ENCODE results near the gene ADPRM.
"Not testable (repeated sequence)": the region's sequence is repeated elsewhere in the genome, so short reads cannot be mapped to it uniquely, and the experiment has no call there.

ADPRM gene, protein sequence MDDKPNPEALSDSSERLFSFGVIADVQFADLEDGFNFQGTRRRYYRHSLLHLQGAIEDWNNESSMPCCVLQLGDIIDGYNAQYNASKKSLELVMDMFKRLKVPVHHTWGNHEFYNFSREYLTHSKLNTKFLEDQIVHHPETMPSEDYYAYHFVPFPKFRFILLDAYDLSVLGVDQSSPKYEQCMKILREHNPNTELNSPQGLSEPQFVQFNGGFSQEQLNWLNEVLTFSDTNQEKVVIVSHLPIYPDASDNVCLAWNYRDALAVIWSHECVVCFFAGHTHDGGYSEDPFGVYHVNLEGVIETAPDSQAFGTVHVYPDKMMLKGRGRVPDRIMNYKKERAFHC

DNA sequence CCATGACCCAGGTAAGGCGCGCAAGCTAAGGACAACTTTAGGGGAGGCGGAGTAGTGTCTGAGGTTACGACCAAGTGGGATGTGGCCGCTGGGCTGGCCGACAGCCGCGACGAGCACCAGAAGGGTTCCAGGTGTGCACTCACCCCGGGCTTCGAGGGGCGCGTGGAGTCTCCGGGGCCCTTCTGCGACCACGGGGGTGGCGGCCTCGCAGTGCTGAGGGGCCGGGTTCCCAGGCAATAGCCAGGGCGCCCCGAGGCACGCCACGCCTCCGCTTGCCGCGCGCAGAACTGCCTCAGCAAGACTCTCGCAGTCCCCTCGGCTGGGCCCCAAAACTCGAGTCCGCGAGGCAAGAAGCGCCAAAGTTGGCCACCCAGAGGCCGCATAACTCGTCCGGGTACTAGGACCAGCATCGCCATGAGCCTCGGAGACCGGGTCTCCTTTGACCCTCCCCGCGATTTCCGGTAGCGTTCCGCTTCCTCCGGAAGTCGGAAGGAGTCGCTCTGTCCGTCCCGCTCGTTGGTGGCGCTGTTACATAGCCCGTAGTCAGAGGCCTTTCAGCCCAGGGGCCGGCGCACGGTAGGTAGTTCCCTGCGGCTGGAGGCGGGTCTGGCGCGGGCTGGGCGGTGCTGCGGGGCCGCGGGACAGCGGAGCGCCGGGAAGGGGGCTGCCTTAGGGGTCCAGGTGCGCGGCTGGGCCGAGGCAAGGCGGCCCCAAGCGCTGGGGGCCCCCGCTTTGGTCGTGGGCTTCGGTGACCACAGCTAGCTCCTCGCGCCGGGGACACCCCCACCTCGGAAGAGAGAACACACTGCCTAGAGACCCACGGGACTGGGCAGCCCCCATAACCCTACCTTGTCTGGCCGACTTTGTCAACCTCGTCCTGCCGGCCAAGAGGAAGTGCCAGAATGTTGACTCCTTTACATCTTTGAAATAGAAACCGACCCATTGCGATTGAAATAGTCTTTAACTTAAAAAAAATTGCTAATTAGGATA, at the start of gene ADPRM, which contains the start of gene SCO1:
Gene ADPRM, plus strand, starts transcription at position 503 of the 990 bp plus-strand sequence. CDS start 7,333 bp downstream, outside the sequence.
Gene SCO1, minus strand, starts transcription at position 442 of the 990 bp plus-strand sequence. Its CDS starts 26 bp downstream, at position 416.
- peak; percentile 79 for DNase-seq (ENCODE audit: low read depth)

DNA sequence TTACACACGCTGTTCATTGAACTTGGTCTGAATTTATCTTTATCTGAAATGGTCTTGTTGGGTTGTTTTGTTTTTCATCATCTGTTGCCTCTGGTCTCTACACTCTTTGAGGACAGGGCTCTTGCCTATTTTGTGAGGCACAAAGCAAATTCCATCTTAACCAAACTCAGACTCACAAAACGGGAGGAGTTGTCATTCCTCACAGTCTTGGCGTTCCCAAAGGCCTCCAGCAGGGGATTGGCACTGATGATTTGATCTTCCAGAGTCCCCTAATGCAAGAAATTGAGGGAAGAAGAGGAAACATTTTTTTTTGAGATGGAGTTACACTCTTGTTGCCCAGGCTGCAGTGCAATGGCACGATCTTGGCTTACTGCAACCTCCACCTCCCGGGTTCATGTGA, 49.0 kb upstream of the ADPRM start:
- no peak for DNase-seq (ENCODE audit: low read depth)

DNA sequence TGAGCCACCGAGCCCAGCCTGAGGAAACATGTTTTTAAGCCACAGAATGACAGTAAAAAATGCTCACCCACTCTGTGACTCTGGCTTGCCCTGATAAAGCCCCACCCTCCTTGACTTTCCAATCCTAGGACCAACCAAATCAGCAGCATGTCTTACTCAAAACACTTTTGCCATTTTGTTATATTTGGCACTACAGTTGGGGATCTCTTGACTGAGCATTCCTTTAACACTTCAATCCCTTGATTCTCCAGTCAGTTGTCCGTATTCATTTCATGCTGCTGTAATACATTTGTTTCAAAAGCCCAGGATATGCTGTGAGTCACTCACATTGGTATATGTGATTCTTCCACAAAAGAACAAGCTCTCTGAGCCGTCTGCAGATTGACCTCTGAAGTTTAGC, 48.4 kb upstream of the ADPRM start:
- DNase-seq (ENCODE audit: low read depth), result no peak

DNA sequence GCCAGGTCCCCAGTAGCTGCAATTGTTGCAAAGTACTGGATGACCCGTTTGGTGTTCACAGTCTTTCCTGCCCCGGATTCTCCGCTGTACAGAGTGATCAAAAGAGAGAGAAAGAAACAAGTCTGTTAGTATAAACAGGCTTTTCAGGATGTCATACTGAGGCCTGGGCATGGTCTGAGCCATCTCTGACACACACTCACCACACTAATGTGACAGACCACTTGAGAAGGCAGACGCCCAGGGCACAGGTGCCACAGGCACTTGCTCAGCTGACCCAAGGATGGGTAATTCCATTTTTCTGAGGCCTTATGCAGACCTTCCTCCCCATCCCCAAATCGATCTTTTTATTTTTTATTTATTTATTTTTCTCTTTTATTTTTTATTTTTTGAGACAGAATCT, 47.8 kb upstream of the ADPRM start:
- no peak for DNase-seq (ENCODE audit: low read depth)

DNA sequence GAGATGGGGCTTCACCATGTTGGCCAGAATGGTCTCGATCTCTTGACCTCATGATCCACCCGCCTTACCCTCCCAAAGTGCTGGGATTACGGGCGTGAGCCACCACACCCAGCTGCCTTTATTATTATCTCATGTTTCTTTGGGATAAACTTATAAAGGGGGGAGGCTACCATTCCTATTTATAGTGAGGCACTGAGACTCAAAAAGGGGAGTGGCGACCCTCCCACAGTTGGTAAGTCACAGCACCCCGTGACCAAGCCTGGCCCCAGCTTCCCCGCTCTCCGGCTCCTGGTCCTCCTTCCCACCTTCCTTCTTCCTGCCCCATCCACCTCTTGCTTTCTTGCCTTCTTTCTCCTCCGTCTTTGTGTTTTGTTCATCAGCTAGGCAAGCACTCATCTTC, 45.5 kb upstream of the ADPRM start:
- no peak for DNase-seq (ENCODE audit: low read depth)

DNA sequence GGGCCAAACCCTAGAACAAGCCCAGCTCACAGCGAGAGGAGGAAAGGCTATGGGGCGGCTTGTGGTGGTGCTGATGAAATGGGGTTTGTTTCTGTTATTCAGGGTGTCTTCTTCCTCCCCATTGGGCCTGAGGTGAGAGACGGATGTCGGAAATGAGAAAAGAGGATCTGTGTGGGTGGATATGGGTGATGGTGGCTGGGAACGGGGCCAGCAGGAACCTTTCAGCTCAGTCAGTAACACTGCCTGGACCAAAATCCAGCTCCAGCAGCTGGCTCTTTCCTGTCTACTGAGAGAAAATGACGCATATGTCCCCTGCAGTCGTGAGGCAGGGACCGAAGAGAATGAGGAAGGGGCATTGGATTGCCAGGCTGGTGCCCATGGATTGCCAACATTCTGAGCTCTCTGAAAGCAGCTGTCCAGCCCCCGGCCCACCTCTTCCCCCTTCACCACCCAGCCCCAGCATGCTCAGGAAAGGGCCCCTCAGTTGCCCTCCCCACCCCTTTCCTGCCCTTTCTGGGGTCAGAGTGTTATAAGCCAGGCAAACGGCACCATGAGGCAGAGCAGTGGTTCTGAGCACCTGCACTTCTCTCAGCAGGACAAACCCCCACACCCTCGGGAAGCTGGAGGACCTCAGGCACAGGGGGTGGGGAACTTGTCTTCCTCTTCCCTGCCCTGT, 44.3 kb upstream of the ADPRM start:
- DNase-seq (ENCODE audit: low read depth), result no peak

DNA sequence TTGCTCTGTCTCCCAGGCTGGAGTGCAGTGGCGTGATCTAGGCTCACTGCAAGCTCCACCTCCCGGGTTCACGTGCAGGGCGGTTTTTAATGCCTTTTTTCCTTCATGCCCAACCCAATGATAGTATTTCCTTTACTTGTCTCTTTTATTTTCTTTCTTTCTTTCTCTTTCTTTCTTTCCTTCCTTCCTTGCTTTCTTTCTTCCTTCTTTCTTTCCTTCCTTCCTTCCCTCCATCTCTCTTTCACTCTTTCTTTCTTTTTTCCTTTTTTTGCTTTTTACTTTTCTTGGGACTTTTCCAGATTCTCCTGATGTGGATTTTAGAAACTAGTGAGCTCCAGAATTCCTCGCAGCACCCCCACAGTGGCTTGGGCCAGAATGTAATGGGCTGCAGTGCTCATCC, 43.4 kb upstream of the ADPRM start:
- DNase-seq (ENCODE audit: low read depth), result no peak

DNA sequence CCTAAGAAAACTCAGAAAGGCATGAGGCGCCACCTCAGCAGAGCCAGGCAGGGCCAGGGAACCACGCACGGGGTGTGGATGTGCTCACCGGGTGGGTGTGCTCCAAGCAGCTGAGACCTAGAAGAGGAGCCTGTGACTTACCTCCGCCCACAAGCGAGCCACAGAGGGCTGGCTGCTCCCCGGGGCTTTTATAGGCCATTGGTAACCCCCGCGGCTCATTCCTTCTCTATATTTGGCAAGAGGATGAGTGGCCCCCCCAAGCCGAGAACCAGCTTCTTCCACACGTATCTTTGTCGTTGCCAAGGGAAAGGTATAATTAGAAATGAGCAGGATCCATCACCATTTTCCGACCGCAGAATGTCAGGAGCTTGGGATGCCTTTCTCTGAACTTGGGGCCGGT, 40.2 kb upstream of the ADPRM start, which contains the start of gene MYH3:
Gene MYH3, minus strand, starts transcription at position 162 of the 400 bp plus-strand sequence. CDS start 2,245 bp downstream, outside the sequence.
- DNase-seq (ENCODE audit: low read depth), result no peak

DNA sequence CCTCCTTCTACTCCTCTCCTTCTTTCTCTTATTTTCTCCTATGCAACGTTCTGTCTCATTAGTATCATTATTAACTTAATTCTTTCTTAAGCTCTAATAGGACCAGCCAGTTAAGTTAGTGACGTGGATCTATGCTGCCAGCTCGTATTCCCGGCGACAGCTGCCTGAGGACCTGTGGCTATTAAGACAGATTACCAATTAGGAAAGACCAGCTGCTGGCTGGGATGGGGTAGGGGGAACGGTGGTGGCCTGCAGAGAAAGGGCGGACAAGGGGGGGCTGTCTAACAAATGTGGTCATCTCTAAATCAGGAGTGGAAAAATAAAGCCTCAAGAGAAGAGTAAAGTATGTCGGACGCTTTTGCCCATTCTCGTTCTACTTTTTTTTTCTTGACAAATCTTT, 39.5 kb upstream of the ADPRM start:
- DNase-seq (ENCODE audit: low read depth), result no peak

DNA sequence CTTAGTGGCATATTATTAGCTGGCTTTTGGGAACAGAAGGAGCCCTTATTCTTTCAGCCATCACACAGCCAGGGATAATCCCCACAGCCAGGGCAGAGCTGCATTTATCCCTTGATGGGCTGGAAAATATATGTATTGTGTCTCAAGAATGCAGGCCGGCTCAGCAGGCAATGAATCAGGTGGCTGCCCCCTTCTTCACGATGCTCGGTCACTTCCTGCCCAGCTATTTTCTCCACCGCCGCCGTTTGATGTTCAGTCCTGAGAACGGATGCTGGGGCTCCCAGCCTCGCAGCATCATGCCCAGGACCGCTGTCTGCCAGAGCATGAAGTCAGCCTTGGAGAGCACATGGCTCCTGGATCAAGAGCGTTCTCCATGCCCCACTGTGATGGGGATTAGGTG, 36.0 kb upstream of the ADPRM start:
- DNase-seq (ENCODE audit: low read depth), result no peak

DNA sequence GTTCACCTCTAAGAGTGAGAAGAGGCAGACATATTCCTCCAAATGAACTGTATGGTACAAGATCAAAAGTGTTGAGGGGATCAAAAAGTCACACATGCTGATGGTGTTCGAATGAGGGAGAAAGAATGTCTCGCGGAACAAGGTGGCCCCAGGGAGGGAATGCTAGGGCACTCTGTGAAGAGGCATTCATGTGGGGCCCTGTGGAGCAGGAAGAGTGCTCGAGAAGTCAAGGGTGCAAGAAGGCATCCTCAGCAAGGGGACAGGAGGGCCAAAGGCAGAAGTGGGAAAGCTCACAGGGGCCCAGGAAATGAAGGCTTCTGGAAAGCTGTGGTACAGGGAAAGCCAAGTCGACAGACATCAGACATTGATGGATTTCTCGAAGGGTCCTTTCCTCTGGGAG, 34.2 kb upstream of the ADPRM start:
- no peak for DNase-seq (ENCODE audit: low read depth)

DNA sequence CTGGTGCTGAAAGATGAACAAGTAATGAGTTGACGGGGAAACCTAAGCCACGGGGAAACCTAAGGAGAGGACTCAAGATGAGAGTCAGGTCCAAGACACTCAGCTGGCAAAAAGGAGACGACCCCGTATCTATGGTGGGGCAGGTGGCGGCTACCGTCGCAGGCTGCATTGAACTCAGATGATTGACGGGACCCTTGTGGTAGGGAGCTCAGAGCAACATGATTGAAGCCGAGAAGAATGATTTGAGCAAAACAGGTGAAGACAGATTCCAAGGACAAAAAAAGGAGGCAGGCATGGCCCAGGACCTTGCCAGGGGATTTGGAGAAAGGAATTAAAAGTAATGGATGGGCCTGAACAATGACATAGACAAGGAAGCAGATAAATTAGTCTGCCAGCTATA, 32.8 kb upstream of the ADPRM start:
- DNase-seq (ENCODE audit: low read depth), result no peak

DNA sequence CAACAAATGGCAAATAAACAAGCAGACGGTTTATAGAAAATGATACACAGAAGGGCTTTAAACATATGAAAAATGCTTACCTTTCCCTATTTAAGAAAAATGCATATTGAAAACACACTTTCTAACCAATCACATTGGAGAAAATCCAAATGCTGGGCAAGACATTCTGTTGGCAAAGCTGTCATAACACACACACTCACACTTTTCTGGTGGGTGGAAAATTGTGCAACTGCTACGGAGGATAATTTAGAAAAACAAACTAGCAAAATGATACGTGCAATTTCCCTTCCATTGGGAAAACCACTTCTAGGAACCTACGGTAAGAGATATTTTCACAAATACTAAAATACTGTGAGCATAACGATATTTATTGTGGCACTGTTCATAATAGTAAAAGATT, 30.5 kb upstream of the ADPRM start:
- DNase-seq (ENCODE audit: low read depth), result no peak

DNA sequence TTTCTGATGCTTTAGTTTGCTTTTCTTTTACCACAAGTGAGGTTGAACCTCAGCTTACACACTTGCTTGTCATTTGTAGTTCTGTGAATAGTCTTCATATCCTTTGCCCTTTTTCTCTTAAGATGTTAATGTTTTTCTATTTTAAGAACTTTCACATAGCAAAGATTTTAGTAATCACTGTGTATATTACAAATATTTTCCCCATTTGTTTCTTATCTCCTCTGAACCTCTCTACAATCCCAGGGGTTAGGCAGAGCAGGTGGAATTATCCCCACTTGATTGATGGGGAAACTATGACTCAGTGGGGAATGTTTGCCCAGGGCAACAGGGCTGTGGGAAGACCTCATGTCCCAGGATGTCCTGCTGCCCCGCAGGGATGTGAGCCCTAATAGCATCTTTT, 28.6 kb upstream of the ADPRM start:
- no peak for DNase-seq (ENCODE audit: low read depth)

DNA sequence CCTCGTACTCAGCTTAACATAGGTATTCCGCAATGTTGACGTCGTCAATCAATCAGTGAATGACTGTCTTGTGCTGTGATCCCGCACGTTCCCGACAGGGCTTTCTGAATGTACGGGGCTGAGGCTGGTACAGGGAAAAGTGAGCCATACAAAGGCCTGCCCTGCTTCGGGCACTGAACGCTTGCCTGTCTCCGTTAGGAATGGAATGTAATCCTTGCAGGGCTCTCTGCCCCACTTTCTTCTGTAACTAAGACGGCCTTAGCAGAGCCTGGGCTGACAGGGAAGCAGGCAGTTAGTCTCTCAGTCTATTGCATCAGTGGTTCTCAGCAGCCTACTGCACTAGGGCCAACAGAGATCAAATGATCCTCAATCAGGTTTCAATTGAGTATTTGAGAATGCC, 24.1 kb upstream of the ADPRM start:
- no peak for DNase-seq (ENCODE audit: low read depth)

DNA sequence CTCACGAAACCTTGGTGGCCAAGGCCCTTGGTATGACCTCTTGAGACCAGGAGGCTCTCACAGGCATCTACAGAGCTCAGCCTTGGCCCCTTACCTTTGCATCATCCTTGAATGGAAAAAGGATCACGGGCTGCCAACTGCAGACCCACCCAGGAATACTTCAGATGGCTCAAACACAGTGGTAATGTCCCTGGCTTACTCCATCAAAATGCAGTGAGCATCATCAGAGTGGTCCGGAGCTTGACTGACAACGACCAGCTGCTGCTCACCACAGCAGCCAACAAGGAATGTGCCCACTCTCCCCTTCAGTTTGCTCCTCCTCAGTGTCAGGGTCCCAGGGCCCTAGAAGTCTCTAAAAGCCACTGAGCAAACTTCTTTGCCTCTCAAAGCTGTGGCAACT, 22.7 kb upstream of the ADPRM start:
- DNase-seq (ENCODE audit: low read depth), result no peak

DNA sequence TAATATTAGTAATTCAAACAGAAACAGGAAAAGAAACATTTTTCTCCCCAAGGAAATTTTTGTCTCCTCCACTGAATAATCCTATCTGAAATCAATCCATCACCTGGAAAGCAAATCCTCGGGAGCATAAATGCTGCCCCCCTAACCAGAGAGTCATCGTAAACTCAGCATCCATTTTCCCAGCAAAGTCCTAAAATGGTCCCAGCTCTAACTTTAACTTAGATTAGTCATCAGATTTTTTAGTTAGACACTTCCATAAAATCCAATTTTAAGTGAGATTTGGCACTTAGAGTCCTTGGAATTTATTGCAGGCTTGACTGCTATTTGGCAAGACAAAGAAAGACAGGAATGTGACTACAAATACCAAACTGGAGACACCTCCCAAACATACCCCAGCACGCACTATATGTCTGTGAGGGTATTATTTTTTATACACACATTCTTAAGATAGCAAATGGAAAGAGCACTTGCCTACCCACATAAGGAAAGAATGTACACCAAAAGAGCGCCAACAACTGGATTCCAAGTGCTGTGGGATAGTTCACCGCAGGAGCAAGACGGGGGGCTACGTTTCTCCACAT, 15.4 kb upstream of the ADPRM start:
- DNase-seq (ENCODE audit: low read depth), result no peak

DNA sequence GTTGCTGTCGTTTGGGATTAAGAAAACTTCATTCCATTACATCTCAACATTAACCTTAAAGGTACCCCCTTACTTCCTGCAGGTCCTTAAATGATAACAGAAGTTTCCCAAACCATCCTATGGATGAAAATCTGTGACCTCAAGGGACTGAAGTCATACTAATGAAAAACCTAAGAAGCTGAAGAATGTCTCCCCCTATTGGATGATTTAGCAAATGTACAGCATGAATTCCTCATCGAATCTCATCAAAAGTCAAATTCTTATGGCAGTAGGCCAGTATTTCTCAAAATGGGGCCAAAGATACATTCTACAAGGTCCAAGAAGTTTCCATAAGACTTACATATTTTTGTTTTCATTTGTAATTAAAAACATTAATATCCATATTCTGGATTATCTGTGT, 13.5 kb upstream of the ADPRM start:
- DNase-seq (ENCODE audit: low read depth), result no peak

DNA sequence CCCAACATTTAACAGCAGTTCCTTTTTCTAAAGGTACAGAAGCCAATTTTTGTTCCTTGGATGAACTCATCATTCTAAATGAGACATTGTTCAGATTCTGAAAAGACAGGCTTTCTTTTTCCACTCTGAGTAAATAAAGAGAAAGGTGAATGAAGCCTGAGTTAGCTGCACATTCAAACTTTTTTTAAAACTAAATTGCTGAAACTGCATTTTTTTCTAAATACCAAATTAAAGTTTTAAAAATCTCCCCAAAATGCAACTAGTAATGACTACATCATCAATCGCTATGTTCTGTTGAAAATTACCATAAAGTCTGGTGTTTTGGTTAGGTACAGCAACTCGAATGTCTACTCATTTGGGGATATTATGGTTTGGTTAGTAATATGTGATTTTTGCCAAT, 9.9 kb upstream of the ADPRM start:
- DNase-seq (ENCODE audit: low read depth), result no peak

DNA sequence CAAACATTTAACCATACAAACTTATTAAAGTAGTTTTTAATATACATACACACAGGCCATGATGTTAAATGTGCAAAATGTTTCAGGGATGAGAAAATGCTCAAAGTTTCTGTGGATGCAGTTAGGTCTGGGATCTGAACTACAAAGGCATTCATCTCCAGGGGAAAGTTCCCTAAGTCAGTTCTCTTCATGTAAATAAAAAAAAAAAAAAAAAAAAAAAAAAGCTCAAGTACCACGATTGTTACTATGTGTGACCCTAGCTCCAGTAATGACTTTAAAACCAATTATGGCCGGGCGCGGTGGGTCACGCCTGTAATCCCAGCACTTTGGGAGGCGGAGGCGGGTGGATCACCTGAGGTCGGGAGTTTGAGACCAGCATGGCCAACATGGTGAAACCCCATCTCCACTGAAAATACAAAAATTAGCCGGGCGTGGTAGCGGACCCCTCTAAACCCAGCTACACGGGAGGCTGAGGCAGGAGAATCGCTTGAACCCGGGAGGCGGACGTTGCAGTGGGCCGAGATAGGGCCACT, 1.5 kb upstream of the ADPRM start:
- not testable (repeated sequence) for DNase-seq (ENCODE audit: low read depth)

DNA sequence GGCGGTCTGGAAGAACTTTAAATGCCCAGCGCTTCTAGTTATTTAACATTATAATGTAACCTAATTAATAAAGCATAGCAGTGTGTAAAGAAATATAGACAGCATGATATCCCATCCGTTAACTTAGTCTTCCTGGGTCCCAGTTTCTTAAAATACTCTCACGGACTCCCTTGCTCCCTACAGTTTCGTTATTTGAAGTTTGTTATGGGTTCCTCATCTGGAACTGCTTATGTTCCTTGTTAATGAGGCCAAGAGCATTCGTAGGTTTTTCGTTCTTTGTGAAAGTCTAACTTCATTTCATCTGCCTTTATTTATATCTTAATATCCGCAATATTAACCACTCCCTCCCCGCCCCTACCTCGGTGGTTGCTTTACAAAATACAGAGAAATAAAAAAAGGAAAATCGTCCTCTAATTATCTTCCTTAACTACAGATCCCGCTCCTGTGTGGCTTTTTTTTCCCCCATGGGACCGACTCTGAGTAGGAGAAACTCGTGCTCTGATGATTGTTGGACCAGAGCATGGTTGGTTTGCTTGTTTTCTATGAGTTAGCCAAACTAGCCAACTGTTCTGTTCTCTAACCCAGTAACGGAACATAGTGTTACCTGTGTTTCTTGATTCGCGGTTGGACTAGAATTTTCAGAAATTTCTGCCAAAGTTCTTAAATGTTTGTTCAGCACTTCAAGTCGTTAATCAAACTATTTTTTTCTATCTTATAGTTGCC, 863 bp downstream of the ADPRM start:
- DNase-seq (ENCODE audit: low read depth), result no peak
